Measurements from ENCODE around the gene IL20RA.

DNA sequence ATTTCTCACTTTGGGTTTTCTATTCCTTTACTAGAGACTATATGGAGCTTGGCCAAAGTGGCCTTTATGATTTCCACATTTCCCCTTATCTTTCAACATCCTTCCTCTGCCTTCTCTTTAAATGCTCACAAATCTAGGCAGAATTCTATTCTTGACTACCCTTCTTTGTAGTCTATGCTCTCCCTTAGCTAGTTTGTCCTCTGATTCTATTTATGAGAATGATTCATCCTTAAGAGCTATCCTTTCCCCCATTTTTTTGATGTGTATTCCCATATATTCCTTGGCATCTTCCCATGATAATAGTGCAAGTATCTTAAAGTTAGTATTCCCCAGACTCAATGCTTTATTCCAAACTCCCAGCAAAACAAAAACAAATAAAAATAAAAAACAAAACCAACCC lies 53.1 kb downstream of the IL20RA start:
- no peak for TF ChIP-seq POLR2A (IDR thresholded peaks at IDR 0.05)
- TF ChIP-seq, protein P1, sequence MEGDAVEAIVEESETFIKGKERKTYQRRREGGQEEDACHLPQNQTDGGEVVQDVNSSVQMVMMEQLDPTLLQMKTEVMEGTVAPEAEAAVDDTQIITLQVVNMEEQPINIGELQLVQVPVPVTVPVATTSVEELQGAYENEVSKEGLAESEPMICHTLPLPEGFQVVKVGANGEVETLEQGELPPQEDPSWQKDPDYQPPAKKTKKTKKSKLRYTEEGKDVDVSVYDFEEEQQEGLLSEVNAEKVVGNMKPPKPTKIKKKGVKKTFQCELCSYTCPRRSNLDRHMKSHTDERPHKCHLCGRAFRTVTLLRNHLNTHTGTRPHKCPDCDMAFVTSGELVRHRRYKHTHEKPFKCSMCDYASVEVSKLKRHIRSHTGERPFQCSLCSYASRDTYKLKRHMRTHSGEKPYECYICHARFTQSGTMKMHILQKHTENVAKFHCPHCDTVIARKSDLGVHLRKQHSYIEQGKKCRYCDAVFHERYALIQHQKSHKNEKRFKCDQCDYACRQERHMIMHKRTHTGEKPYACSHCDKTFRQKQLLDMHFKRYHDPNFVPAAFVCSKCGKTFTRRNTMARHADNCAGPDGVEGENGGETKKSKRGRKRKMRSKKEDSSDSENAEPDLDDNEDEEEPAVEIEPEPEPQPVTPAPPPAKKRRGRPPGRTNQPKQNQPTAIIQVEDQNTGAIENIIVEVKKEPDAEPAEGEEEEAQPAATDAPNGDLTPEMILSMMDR (IDR thresholded peaks at IDR 0.05), result no peak

Measured in thyroid gland (tissue), 4 donors.